H1 (cell line): ENCODE measurements around the gene FAM53C. TPM values are rescaled to one million over a fixed set of nuclear protein-coding genes. Genes with fewer than 3 reads are reported as not detected.

Source experiments
- ASH2L ChIP-seq: fragments of 200-600, 300-600 bp; sonication (generic); IDR thresholded peaks from one replicate; pipeline ENCODE4 v1.7.1; 2017; ENCODE audit warnings: low read length
- CHD2 ChIP-seq: IDR thresholded peaks from 2 replicates; pipeline ENCODE4 v1.6.1; 2012; ENCODE audit warnings: low read length, improper control_type of control experiment
- CHD7 ChIP-seq: fragments of 300-600 bp; sonication (generic); IDR thresholded peaks from 2 replicates; pipeline ENCODE4 v1.7.1; 2012; ENCODE audit warnings: low read length, moderate library complexity, mild to moderate bottlenecking, inconsistent platforms; ENCODE audit not compliant: insufficient replicate concordance
- CREB1 ChIP-seq: IDR thresholded peaks from 2 replicates; pipeline ENCODE4 v1.6.1; 2012; ENCODE audit warnings: inconsistent platforms
- GTF2F1 ChIP-seq: IDR thresholded peaks from 2 replicates; pipeline ENCODE4 v1.6.1; 2012; ENCODE audit warnings: low read depth, low read length, improper control_type of control experiment, borderline replicate concordance
- RXRA ChIP-seq: IDR thresholded peaks from 2 replicates; pipeline ENCODE4 v1.6.1; 2011; ENCODE audit warnings: low read depth, mild to moderate bottlenecking, low read length, moderate library complexity; ENCODE audit not compliant: insufficient read depth
- TAF7 ChIP-seq: optimal IDR thresholded peaks from 2 replicates; pipeline ENCODE3; 2011; ENCODE audit warnings: low read depth, mild to moderate bottlenecking, inconsistent platforms, low read length, moderate library complexity, borderline replicate concordance
- TEAD4 ChIP-seq: IDR thresholded peaks from 2 replicates; pipeline ENCODE4 v1.6.1; 2012; ENCODE audit warnings: low read depth, low read length, inconsistent platforms, mixed read lengths
- YY1 ChIP-seq: IDR thresholded peaks from 2 replicates; pipeline ENCODE4 v1.6.1; 2011; ENCODE audit warnings: low read depth, mild to moderate bottlenecking, low read length
- polyA plus RNA-seq, 7 experiments: library from polyadenylated mRNA; depleted of rRNA in 3 of 7; stranded (reverse) in 5 of 7; unstranded in 2 of 7; fragments of >200 nt in 5 of 7; fragments of 200-250 nt in 2 of 7; gene quantifications; 1 replicate in 5 of 7; 2 replicates in 1 of 7; 4 replicates in 1 of 7; pipeline versions ENCODE4 v1.2.1 to v1.2.3, GENCODE V29; 2011 to 2013; ENCODE audit warnings: missing spikeins in 2 of 7, mixed read lengths in 2 of 7
- total RNA-seq: library from RNA; stranded (reverse); fragmentation: NEBNext Ultra II Directional; extraction: Animal tissue kit (Norgen Biotek cat#: 25700); gene quantifications from 2 replicates; pipeline ENCODE4 v1.2.1, GENCODE V29; 2021

The FAM53C gene
- total and polyA plus RNA-seq, 2 of the 8 experiments (the other 6 are each of a cell fraction or from before 2014, with no cell fraction given) = 57.6 to 75.3 TPM

- no peak for TF ChIP-seq CHD7
- no peak for TF ChIP-seq ASH2L
- no peak for TF ChIP-seq TEAD4
- no peak for TF ChIP-seq RXRA
- no peak for TF ChIP-seq GTF2F1
- TF ChIP-seq CHD2 = no peak
- TF ChIP-seq YY1 = no peak
- TF ChIP-seq TAF7 = no peak
- no peak for TF ChIP-seq CREB1
These were observed 31.6 kb downstream of the FAM53C start (continued) for GRCh38 chr5:138369706-138370105.
